Lung (tissue), 12 donors: ENCODE results near the gene LNX2. TPM values are rescaled to one million over a fixed set of nuclear protein-coding genes. Genes with fewer than 3 reads are reported as not detected.

Source experiments
- ATAC-seq: fragments of 200-7000 bp; cut with Tn5 transposase; one replicate; pipeline ENCODE4 v1.9.1; 2020; ENCODE audit warnings: moderate number of reproducible peaks; ENCODE audit not compliant: insufficient read depth, low FRiP score
- DNase-seq, 3 donors: peaks; one replicate each; pipeline ENCODE4 v3.0.0-alpha.2; 2013 to 2017
- H3K27ac ChIP-seq, 2 donors: one replicate each; pipeline ENCODE4 v1.5.1; 2013; ENCODE audit warnings: mild to moderate bottlenecking in 2 of 2, moderate library complexity in 2 of 2, control low read depth in 1 of 2, inconsistent platforms in 1 of 2, low read depth in 1 of 2, low read length in 1 of 2
- H3K27me3 ChIP-seq, 3 donors: one replicate each; pipeline ENCODE4 v1.5.1; 2013; ENCODE audit warnings: low read length in 2 of 3; ENCODE audit not compliant: control insufficient read depth in 3 of 3, insufficient read depth in 3 of 3
- H3K36me3 ChIP-seq, 4 donors: one replicate each; pipeline ENCODE4 v1.5.1; 2013; ENCODE audit warnings: low read length in 4 of 4, mild to moderate bottlenecking in 1 of 4, moderate library complexity in 1 of 4; ENCODE audit not compliant: control insufficient read depth in 4 of 4, insufficient read depth in 4 of 4
- H3K4me1 ChIP-seq, 5 donors: one replicate each; pipeline ENCODE4 v1.5.1; 2013; ENCODE audit warnings: low read length in 5 of 5, mild to moderate bottlenecking in 2 of 5, moderate library complexity in 1 of 5; ENCODE audit not compliant: control insufficient read depth in 5 of 5, insufficient read depth in 5 of 5
- H3K4me3 ChIP-seq: one replicate; pipeline ENCODE4 v1.5.1; 2013; ENCODE audit warnings: mild to moderate bottlenecking, control low read depth, moderate library complexity
- H3K9ac ChIP-seq, 2 donors: one replicate each; pipeline ENCODE4 v1.5.1; 2013; ENCODE audit warnings: low read length in 2 of 2, control low read depth in 1 of 2; ENCODE audit not compliant: insufficient read depth in 1 of 2
- H3K9me3 ChIP-seq, 4 donors: one replicate each; pipeline ENCODE4 v1.5.1; 2013; ENCODE audit warnings: low read length in 3 of 4, mild to moderate bottlenecking in 1 of 4, moderate library complexity in 1 of 4; ENCODE audit not compliant: control insufficient read depth in 4 of 4, insufficient read depth in 3 of 4
- WGBS, 2 donors: extraction: QIAGEN DNeasy Blood & Tissue Kit; methylation state at CpG; one replicate each; pipeline ENCODE4 v1.1.7; 2013; 5-methylcytosine and 5-hydroxymethylcytosine counted together
- polyA plus RNA-seq, 2 donors: library from polyadenylated mRNA; stranded (reverse); fragments of 200-250 nt; gene quantifications; one replicate each; pipeline ENCODE4 v1.2.1, GENCODE V29; 2013
- total RNA-seq, 2 donors: library from RNA; depleted of rRNA in 1 of 2; stranded (reverse); fragments of >200 nt in 1 of 2; gene quantifications; one replicate each; pipeline ENCODE4 v1.2.1, GENCODE V29; 2014 to 2021
- TF ChIP-seq, protein P1 (sequence below): IDR thresholded peaks from 2 replicates; pipeline ENCODE4 v1.5.1; 2012; ENCODE audit warnings: mild to moderate bottlenecking; ENCODE audit errors: control extremely low read depth, extremely low read depth
- donor health status: control.
- donor health status: control.
- donor health status: Bipolar disorder and iron deficiency.
- donor health status: healthy.
- donor health status: DM: yes; HTN: yes; CAD: no.

The LNX2 gene
- total and polyA plus RNA-seq, 4 donors, result 12.6 to 49.2 (median 22.3) TPM

DNA sequence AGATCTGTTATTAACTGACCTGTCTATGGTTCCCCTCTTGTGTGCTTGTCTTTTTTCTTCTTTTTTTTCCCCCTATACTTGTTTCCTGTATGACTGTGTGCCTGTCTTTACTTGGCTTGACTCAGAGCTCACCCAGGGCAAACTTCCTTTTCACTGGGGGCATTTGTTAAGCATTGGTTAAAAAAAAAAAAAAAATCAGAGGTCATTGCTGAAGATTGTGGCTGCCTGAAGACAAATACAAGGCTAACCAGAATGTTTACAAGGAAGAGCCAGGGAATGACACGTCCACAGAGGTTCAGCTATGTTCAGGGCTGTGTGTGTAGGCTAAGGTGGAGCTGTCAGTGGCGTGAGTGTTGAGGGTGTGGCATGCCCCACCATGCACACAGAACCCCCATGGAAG is 47.1 kb downstream of the LNX2 start:
- H3K9me3 ChIP-seq, result no peaks in the 10 kb centered on the region
- H3K27ac ChIP-seq, result no peak overlapping the region
- H3K4me1 ChIP-seq, result peaks cover 0 to 7% (median 2%) of the 10 kb centered on the region in 5 donors
- no peak overlapping the region for H3K4me3 ChIP-seq
- H3K9ac ChIP-seq, result no peak overlapping the region
- no peak for ATAC-seq
- DNase-seq, result no peak
- peaks cover 0 to 9% (median 2%) of the 10 kb centered on the region in 4 donors for H3K36me3 ChIP-seq
- 76% methylated on average over 2 of the region's 2 CpGs for WGBS, 2 donors
- TF ChIP-seq, protein P1, sequence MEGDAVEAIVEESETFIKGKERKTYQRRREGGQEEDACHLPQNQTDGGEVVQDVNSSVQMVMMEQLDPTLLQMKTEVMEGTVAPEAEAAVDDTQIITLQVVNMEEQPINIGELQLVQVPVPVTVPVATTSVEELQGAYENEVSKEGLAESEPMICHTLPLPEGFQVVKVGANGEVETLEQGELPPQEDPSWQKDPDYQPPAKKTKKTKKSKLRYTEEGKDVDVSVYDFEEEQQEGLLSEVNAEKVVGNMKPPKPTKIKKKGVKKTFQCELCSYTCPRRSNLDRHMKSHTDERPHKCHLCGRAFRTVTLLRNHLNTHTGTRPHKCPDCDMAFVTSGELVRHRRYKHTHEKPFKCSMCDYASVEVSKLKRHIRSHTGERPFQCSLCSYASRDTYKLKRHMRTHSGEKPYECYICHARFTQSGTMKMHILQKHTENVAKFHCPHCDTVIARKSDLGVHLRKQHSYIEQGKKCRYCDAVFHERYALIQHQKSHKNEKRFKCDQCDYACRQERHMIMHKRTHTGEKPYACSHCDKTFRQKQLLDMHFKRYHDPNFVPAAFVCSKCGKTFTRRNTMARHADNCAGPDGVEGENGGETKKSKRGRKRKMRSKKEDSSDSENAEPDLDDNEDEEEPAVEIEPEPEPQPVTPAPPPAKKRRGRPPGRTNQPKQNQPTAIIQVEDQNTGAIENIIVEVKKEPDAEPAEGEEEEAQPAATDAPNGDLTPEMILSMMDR, result no peak
- no peaks in the 10 kb centered on the region for H3K27me3 ChIP-seq

DNA sequence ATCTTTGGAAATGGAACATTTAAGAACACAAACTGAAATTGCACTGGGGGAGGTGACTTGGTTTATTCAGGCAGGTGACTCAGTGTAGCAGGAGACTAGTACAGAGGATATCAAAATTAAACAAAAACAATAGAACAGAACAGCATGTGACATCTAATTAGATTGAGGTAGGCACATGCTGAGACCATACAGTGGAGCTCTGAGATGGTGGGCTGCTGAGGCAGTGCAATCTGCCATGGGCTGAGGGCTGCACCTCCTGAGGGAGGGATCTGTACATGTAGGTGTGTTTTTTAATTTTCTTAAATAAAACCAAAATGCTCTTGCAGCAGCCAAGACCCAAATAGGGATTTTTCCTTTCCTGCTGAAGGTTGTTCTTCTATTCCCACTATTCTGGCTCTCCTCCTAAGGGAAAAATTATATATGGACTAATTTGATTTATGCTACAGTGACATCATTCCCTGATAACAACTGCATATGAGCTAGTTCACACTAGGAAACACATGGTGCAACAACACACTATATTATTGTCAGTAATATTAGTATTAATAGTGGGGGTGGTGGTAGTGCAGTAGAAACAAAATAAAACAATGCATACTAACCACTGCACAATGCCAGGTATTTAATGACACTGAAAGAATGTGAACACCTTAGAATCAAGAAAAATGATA is 48.0 kb downstream of the LNX2 start:
- Histone ChIP-seq H3K27ac (no peak overlapping the region), H3K9me3 (no peaks in the 10 kb centered on the region), H3K4me3 (no peak overlapping the region), H3K36me3 (peaks cover 3 to 11% (median 6%) of the 10 kb centered on the region in 4 donors), H3K9ac (no peak overlapping the region), H3K4me1 (peaks cover 0 to 4% (median 2%) of the 10 kb centered on the region in 5 donors), H3K27me3 (no peaks in the 10 kb centered on the region)
- TF ChIP-seq, protein P1, result no peak
- DNase-seq (no peak), ATAC-seq (no peak)

DNA sequence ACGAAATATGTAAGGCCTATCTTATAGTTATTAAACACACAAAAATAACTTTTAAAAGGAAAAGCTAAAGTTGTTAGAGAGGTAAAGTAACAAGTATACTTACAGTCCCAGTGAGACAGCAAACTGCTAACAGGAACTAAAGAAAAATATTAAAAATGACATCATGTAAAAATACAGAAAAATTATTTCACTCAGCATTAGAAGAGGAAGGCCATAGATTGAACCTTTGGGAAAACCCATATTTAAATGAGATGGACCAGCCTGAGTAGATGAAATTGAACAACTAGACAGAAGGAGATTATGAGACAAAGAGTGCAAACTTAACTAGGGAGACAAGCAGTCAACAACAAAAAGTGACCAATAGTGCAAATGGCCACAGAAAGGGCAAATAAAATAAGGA is 49.4 kb downstream of the LNX2 start:
- H3K9me3 ChIP-seq, result no peaks in the 10 kb centered on the region
- no peak overlapping the region for H3K27ac ChIP-seq
- no peaks in the 10 kb centered on the region for H3K27me3 ChIP-seq
- ATAC-seq (no peak), DNase-seq (no peak)
- 84 to 86% methylated on average over 1 of the region's 1 CpG for WGBS, 2 donors
- H3K36me3 ChIP-seq, result peaks cover 8 to 18% (median 13%) of the 10 kb centered on the region in 4 donors
- peaks cover 0 to 3% (median 2%) of the 10 kb centered on the region in 5 donors for H3K4me1 ChIP-seq
- TF ChIP-seq, protein P1, result no peak
- H3K9ac ChIP-seq, result no peak overlapping the region
- no peak overlapping the region for H3K4me3 ChIP-seq

DNA sequence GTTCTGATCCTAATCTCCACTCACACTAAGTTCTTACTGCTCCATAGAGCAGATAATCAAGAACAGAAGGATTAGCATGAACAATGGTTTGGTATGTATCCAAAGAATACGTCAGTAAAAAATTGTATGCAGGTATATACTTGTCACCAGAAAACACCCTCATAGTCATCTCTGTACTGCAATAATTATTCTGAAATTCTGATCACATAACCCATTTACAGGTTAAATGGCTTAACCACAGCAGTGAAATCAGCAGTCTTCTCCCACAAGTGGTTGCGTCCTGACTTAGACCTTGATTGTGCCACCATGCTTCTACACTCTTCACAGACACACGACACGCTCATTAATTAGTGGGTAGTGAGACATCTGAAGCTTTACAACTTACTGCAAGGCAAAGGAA is 50.9 kb downstream of the LNX2 start:
- no peak overlapping the region for H3K27ac ChIP-seq
- TF ChIP-seq, protein P1, result no peak
- H3K4me3 ChIP-seq, result no peak overlapping the region
- H3K9ac ChIP-seq, result no peak overlapping the region
- no peak for ATAC-seq
- H3K36me3 ChIP-seq, result peaks cover 9 to 21% (median 13%) of the 10 kb centered on the region in 4 donors
- WGBS, 2 donors, result 86 to 90% methylated on average over 4 of the region's 4 CpGs
- no peak for DNase-seq
- H3K27me3 ChIP-seq, result no peaks in the 10 kb centered on the region
- peaks cover 0 to 3% (median 2%) of the 10 kb centered on the region in 5 donors for H3K4me1 ChIP-seq
- H3K9me3 ChIP-seq, result no peaks in the 10 kb centered on the region
